CD4-positive, alpha-beta T cell treated with Interleukin-4 for 1 hour (primary cell): ENCODE data around the gene NTN4.
"Not testable (repeated sequence)": the region's sequence is repeated elsewhere in the genome, so short reads cannot be mapped to it uniquely, and the experiment has no call there.

Source experiments
- DNase-seq, 2 donors: peaks; one replicate each; pipeline ENCODE4 v3.0.0-alpha.2; 2020 to 2022

Gene NTN4

DNA sequence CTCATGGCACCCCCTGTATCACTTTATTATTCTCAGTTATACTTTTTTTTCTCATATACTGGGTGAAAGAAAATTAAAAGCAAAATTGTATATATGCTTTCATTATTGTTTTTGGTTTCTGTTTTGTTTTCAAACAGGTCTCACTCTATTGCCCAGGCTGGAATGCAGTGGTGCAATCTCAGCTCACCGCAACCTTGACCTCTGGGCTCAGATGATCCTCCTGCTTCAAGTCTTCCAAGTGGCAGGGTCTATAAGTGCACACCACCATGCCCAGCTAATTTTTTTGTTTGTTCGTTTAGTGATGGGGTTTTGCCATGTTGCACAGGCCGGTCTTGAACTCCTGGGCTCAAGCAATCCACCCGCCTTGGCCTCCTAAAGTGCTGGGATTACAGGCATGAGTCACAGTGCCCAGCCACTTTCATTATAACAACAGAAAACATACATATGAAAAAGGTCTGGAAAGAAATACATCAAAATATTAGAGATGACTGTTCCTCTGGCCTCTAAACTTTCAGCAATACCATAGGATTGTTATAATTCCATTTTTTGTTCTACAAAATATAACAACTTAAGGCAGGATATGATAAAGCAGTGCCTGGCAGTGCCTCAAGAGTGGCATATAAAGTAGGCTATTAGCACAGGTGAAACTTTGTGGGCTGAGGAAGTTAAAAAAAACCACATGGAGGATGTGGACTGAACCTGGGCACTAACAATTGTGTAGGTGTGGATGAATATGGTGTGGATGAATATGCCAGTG lies 5.8 kb upstream of the NTN4 start:
- no peak for DNase-seq

GRCh38 chr12:95790917-95791849 lies 619 bp upstream of the NTN4 start:
- no peak for DNase-seq

DNA sequence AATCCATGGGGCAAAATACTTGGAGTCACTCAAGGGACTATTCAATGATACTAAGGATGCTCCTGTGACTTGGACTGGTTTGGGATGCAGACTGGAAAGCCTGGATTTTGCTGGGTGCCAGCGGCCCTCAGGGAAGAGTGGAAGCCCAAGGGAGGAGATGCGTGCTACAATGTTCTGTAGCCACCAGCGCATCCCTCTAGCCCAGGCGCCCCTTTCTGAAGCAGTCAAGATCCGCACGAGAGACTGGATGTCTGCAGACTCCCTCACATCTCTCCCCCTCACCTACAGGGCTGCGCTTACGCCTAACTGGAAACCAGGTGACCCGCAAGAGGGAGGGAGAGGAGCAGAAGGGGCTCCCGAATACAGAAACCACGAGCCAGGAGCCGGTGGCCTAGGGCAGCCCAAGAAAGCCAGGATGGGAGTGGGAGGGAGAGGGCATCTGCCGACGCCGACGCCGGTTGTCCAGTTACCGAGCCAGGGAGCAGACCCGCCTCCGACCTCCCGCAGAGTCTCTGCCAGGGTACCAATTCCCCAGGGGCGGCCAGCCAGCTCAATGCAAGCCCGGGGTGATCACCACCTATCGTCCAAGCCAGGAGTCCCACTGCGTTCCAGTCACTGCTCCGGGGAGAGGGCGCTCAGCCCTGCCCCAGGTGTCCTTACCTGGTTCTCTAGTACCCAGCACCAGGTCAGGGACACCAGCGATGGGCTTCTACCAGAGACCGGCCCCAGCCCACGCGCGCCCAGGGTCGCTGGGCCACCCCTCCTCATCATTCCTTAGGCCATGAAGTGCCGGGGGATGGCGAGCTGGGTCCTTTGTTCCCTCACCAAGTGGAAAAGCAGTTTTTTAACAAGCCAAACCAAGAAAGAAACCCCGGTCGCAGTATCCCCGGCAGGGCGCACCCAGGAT lies 1.2 kb downstream of the NTN4 start:
- no peak for DNase-seq

DNA sequence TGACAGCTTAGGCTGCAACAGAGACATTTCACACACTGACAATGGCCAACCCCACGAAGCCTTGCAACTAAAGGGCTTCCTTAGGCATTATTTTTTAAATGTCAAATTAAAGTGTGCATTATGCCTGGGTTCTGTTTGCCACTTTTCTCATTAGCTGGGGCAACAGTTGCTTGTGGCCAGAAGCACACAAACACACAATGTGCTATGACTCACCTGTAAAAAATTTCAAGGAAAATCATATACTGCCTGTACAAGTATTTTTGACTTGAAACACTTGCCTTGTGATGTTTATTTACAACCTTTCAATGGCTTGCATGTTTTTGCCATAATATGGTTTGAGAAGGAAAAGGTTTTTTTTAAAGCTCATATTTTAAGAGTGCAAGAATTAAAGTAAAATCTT lies 1.9 kb downstream of the NTN4 start:
- DNase-seq: no peak

DNA sequence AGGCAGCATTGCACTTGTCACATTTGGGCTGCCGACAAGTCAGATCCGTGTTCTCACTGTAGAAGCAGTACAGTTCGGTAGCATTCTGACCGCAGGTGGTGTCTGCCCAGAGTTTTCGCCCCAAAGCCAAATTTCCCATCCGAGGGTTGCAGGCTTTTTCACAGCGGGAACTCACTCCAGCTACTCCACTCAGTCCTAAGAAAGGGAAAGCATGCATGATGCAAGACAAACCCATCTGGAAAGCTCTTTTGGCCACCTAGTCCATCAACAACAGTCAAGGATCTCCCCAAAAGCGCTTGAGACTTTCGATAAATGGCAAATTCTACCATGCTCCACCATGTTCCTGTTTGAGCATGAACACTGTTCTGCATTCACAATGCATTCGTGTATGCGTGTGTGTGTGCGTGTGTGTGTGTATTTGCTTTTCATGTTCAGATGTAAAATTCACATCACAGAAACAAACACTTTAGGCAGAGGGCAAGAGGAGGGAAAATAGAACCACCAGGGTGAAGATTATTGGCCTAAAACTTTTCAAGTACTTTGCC lies 3.2 kb downstream of the NTN4 start:
- no peak for DNase-seq

DNA sequence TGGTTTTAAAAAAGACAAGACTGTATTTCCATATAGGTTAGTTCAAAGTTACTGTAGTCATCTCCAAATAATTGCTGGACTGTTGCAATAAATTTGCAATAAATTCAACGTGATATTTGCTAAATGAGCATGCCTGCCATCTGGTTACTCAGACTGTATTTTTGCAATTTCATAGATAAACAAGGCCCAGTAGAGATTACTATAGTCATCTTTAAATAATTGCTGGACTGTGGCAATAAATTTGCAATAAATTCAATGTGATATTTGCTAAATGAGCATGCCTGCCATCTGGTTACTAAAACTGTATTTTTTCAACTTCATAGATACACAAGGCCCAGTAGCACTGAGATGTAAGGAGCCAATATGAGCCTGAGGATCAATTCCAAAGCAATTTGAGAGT lies 5.6 kb downstream of the NTN4 start:
- DNase-seq: no peak

GRCh38 chr12:95784286-95784685 lies 6.3 kb downstream of the NTN4 start:
- DNase-seq: no peak

DNA sequence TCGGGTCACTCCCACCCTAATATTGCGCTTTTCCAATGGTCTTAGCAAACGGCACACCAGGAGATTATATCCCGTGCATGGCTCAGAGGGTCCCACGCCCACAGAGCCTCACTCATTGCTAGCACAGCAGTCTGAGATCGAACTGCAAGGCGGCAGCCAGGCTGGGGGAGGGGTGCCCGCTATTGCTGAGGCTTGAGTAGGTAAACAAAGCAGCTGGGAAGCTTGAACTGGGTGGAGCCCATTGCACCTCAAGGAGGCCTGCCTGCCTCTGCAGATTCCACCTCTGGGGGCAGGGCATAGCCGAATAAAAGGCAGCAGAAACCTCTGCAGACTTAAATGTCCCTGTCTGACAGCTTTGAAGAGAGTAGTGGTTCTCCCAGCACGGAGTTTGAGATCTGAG lies 15.1 kb downstream of the NTN4 start:
- DNase-seq: not testable (repeated sequence)

DNA sequence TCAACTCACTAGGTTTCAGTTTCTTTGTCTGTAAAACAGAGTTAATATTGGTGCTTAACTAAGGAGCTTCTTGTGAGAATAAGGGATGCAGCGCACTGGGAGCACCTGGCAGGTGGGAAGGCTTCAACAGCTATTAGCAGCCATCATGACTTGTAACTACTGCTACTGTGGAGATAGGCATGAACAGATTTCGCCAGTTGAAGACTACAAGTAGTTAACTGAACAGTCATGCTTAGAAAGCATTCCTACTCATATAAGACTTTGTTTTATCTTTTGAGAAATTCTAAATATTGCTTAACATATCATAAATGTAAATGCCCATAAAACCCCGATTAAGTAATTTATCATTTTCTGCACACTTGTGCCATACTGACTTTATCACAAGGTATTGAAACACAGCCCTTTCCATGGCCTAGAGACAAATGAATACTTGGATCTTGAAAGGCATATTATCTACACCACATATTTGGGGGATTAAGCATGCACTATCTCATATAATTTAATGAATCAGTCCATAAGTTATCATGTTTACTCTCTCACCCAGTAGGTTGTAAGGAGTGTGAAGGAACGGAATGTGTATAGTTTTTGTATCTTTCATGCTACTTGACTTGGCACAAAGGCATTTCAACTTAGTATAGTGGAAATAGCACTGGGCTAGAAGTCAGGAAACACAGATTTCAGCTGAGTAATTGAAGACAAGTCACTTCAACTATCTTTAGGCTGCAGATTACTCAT lies 16.1 kb downstream of the NTN4 start:
- DNase-seq: no peak

DNA sequence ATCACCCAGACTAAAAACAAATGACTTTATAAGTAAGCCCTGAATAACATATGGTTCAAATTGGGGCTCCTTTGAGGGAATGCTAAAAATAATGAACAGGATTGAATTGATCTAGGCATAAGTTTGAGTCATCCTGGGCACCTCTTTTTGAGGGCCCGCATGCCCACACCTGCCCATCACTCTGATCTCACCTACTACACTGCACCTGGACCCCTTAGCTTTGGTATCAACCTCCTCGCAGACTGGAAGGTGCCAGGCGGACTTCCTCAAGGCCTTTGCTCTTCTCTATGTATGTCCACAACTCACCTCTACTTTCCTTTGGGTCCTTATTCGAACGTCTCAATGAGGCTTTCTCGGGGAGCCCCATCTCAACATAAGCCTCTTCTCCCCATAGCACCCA lies 17.2 kb downstream of the NTN4 start:
- DNase-seq: no peak

GRCh38 chr12:95767703-95768102 lies 22.9 kb downstream of the NTN4 start:
- no peak for DNase-seq

GRCh38 chr12:95766356-95767019 lies 24.1 kb downstream of the NTN4 start:
- DNase-seq: no peak

- no peak for DNase-seq
Observed at GRCh38 chr12:95764848-95765247, 25.7 kb downstream of the NTN4 start.

DNA sequence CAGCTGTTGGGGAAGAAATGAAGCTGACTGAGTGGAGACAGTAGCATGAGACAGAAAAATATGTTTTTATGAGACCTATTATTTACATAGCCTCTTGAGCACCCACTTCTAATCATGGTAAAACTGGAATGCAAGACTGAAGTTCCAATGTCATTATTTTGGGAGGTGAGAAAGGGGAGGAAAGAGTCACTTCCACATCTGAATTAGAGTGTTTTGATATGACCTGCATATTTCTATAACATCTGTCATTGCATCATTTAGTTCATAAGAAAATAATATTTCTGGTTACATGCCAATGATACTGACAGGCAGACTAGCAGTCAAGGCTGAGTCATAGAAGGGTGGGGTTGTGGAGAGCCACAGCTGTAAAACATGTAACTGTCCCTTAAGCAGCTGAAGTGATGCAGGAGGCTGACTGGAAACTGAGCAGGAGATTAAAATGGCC lies 26.7 kb downstream of the NTN4 start:
- no peak for DNase-seq

- no peak for DNase-seq
Observed at GRCh38 chr12:95762123-95762785, 28.3 kb downstream of the NTN4 start.

- no peak for DNase-seq
Observed at GRCh38 chr12:95760371-95760770, 30.2 kb downstream of the NTN4 start.

- DNase-seq: no peak
Observed at GRCh38 chr12:95759718-95760117, 30.8 kb downstream of the NTN4 start.

- no peak for DNase-seq
Observed at GRCh38 chr12:95759039-95759438, 31.5 kb downstream of the NTN4 start.

- DNase-seq: no peak
Observed at GRCh38 chr12:95756362-95756761, 34.2 kb downstream of the NTN4 start.

DNA sequence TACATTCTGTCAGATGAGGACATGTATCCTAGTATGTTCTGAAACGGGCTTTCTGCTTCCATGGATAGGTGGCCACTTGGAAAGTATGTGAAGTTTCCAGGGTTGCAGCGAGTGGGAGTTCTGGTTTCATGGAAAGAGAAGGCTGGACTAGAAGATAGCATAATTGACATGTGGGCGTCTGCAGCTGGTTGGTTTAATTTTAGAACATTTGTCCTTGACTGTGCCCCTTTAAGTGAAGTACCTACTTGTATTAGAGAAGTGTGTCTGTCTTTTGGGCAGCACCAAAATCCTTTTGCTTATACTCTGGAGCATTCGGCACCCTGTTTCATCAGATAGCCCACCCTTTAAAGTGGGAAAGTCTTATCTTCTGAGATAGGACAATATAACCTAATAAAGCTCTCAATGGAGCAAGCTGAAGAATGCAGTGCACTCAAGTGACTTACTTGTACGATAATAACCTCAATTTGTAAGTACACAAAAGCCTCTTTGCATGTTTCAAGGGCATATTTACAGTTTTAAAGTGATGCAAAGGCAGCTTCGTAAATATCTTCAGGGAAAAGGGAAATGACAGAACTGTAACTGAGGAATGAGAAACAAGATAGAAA lies 35.2 kb downstream of the NTN4 start:
- no peak for DNase-seq
